T-cell (primary cell): ENCODE results near the gene TNPO2. TPM values are rescaled to one million over a fixed set of nuclear protein-coding genes. Genes with fewer than 3 reads are reported as not detected.

Experiments used
- ATAC-seq, 4 experiments: fragments of 200-7000 bp in 3 of 4; fragments of 150-1000 bp in 1 of 4; cut with Tn5 transposase; replicated peaks in 1 of 4; 1 replicate in 3 of 4; 2 replicates in 1 of 4; pipeline ENCODE4 v1.10.0; 2021; ENCODE audit warnings: moderate library complexity in 3 of 4, mild to moderate bottlenecking in 2 of 4, moderate number of reproducible peaks in 1 of 4
- CTCF ChIA-PET, 2 donors: fragments of 300-600 bp; sonication (Branson Sonifier 250); formaldehyde crosslinking; loops; one replicate each; lab custom pipeline; 2022; ENCODE audit warnings: antibody characterized with exemption in 2 of 2; lab: Charles Lee
- POLR2A ChIA-PET, 2 donors: fragments of 300-600 bp; sonication (Branson Sonifier 250); formaldehyde crosslinking; loops; one replicate each; lab custom pipeline; 2022; ENCODE audit warnings: antibody characterized with exemption in 2 of 2; lab: Charles Lee
- DNase-seq, 35 experiments: peaks; one replicate each; pipeline versions ENCODE4 v3.0.0 to v3.0.0-alpha.2; 2013 to 2023
- H3K27ac ChIP-seq: one replicate; pipeline ENCODE4 v1.5.1; 2013; ENCODE audit warnings: low read length
- H3K27me3 ChIP-seq, 2 experiments: replicated peaks in 1 of 2; 1 replicate in 1 of 2; 2 replicates in 1 of 2; pipeline versions ENCODE4 v1.6.1 to v1.7.0; 2013; ENCODE audit warnings: low read length in 1 of 2, mixed read lengths in 1 of 2; ENCODE audit not compliant: control insufficient read depth in 2 of 2, insufficient read depth in 2 of 2; ENCODE audit errors: extremely low read depth in 1 of 2
- H3K36me3 ChIP-seq, 2 donors: 1 replicate in 1 of 2; 2 replicates in 1 of 2; pipeline versions ENCODE4 v1.6.1 to v1.7.0; 2013; ENCODE audit warnings: low read length in 1 of 2; ENCODE audit not compliant: control insufficient read depth in 2 of 2, insufficient read depth in 1 of 2; ENCODE audit errors: extremely low read depth in 1 of 2
- H3K4me1 ChIP-seq, 2 experiments: 1 replicate in 1 of 2; 2 replicates in 1 of 2; pipeline versions ENCODE4 v1.6.1 to v1.7.0; 2013; ENCODE audit warnings: low read length in 2 of 2, mixed read lengths in 1 of 2; ENCODE audit not compliant: insufficient read depth in 2 of 2, control insufficient read depth in 1 of 2; ENCODE audit errors: extremely low read depth in 1 of 2
- H3K4me3 ChIP-seq, 2 donors: 1 replicate in 1 of 2; 2 replicates in 1 of 2; pipeline versions ENCODE4 v1.5.1 to v1.7.0; 2013; ENCODE audit warnings: mild to moderate bottlenecking in 2 of 2, low read length in 1 of 2, moderate library complexity in 1 of 2; ENCODE audit not compliant: control insufficient read depth in 1 of 2; ENCODE audit errors: extremely low read depth in 1 of 2
- H3K9me3 ChIP-seq: 2 replicates; pipeline ENCODE4 v1.7.0; 2013
- H3K27ac Mint-ChIP-seq, 2 donors: one replicate each; pipeline ENCODE4 v1.8.0; 2020 to 2021; ENCODE audit warnings: mild to moderate bottlenecking in 2 of 2, mixed read lengths in 2 of 2
- H3K27me3 Mint-ChIP-seq, 2 donors: one replicate each; pipeline ENCODE4 v1.8.0; 2021 to 2022; ENCODE audit warnings: mixed read lengths in 2 of 2
- H3K36me3 Mint-ChIP-seq: one replicate; pipeline ENCODE4 v1.8.0; 2021; ENCODE audit warnings: mixed read lengths
- H3K4me1 Mint-ChIP-seq, 3 donors: one replicate each; pipeline ENCODE4 v1.8.0; 2020 to 2022; ENCODE audit warnings: mixed read lengths in 3 of 3, mild to moderate bottlenecking in 1 of 3
- H3K4me3 Mint-ChIP-seq, 3 donors: one replicate each; pipeline ENCODE4 v1.8.0; 2020 to 2022; ENCODE audit warnings: mild to moderate bottlenecking in 3 of 3, mixed read lengths in 3 of 3, moderate library complexity in 3 of 3
- H3K9me3 Mint-ChIP-seq, 3 donors: one replicate each; pipeline ENCODE4 v1.8.0; 2020 to 2022; ENCODE audit warnings: mixed read lengths in 3 of 3
- whole genome bisulfite sequencing: methylation state at CpG from one replicate; pipeline ENCODE4 v1.1.5; 2013; ENCODE audit warnings: missing lambda C conversion rate; ENCODE audit not compliant: insufficient coverage; 5-methylcytosine and 5-hydroxymethylcytosine counted together
- total RNA-seq, 35 experiments: library from RNA in 6 of 35; stranded (reverse) in 6 of 35; fragments of 120-200 nt in 1 of 35; gene quantifications; one replicate each; pipeline versions ENCODE4 v1.2.1 to v1.2.4 and lab custom pipeline; 2013 to 2026

The TNPO2 gene
- total RNA-seq, 5 donors from 2014 or later (not counting 1 experiment from before 2014, with no cell fraction given), result 53.7 to 78.8 (median 62.6) TPM

- Mint-ChIP-seq H3K4me1 (peaks cover 29 to 42% (median 39%) of the 10 kb centered on the region in 3 donors), H3K4me3 (peak overlapping the region; percentile 87 to 95 (median 93)), H3K36me3 (no peaks in the 10 kb centered on the region), H3K27ac (peak overlapping the region; percentile 90 to 91), H3K27me3 (no peaks in the 10 kb centered on the region), H3K9me3 (no peaks in the 10 kb centered on the region)
- ChIA-PET CTCF (interaction anchor here (0.6 to 1.2 kb wide), 5 partner anchors 13 to 159 kb away, joined by 3 read pairs; no protein-coding TSS in a partner anchor), POLR2A (interaction anchor here (0.5 to 0.6 kb wide), 2 partner anchors 12 to 158 kb away, joined by 3 read pairs; partner anchors contain the start of gene DNASE2 (in 1 of the 2))
- WGBS, result 0% methylated on average over 7 of the region's 7 CpGs
- Histone ChIP-seq H3K27ac (peak overlapping the region; percentile 39), H3K36me3 (peaks cover 0 to 14% of the 10 kb centered on the region in 2 donors), H3K27me3 (no peaks in the 10 kb centered on the region), H3K9me3 (no peaks in the 10 kb centered on the region), H3K4me1 (peaks cover 12 to 38% of the 10 kb centered on the region in 2 experiments), H3K4me3 (peak overlapping the region; percentile 53 to 88)
- DNase-seq (peak in 1 of 35 experiments; percentile 20), ATAC-seq (no peak)
Measured at GRCh38 chr19:12723381-12723640, 421 bp downstream of the TNPO2 start.

DNA sequence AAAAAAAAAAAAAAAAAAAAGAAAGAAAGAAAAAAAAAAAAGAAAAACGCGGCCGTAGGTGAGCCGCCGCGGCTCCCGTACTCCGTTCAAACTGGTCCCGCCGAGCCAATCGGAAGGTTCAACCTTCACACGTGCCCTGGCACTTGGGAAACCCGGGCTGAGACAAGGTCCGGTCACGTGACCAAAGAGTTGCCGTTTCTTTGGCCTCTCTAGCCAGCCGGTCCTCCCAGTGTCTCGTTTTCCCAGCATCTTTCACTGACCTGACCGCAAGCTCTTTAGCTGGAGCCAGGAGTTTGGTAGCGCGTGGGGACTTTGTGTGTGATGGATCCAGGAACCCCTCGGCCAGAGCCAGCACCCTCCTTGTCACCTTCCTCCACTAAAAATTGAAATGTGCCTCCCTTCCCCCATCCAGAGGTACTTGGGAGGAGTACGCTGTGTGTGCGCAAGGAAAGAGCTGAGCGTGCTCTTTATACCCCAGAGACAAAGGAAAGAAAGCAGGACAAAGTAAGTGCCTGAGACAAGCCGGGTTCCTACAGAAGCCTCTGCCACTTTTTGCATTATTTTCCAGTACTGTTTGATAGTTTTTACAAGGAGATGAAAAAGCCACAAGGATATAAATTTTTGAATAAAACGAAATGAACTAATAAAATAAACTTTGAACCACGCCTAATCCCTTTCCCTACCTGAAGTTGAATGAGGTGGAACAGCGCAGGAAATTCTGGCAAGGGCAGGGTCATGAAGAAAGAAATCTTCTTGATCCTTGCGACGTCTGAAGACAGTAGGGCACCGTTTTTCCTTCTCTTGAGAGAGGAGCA is 959 bp downstream of the TNPO2 start:
- no peaks in the 10 kb centered on the region for H3K9me3 Mint-ChIP-seq
- H3K4me3 Mint-ChIP-seq, result peak overlapping the region; percentile 87 to 95 (median 93)
- H3K36me3 ChIP-seq, result peaks cover 0 to 9% of the 10 kb centered on the region in 2 donors
- H3K27ac ChIP-seq, result peak overlapping the region; percentile 39
- peaks cover 29 to 42% (median 39%) of the 10 kb centered on the region in 3 donors for H3K4me1 Mint-ChIP-seq
- ChIA-PET CTCF (interaction anchor here (0.6 to 1.2 kb wide), 7 partner anchors 11 to 227 kb away, joined by 3 to 5 read pairs (median 3); no protein-coding TSS in a partner anchor), POLR2A (interaction anchor here (0.5 to 0.7 kb wide), 5 partner anchors 12 to 159 kb away, joined by 3 to 9 read pairs (median 3); partner anchors contain the start of genes DNASE2 (in 1 of the 2) and FBXW9 (in 1 of the 2))
- 0% methylated on average over 16 of the region's 32 CpGs for WGBS
- peak; percentile 88 to 91 (median 90) for ATAC-seq
- peak; percentile 80 to 98 (median 93) for DNase-seq
- H3K27me3 ChIP-seq, result no peaks in the 10 kb centered on the region
- no peaks in the 10 kb centered on the region for H3K9me3 ChIP-seq
- no peaks in the 10 kb centered on the region for H3K36me3 Mint-ChIP-seq
- no peaks in the 10 kb centered on the region for H3K27me3 Mint-ChIP-seq
- peaks cover 12 to 38% of the 10 kb centered on the region in 2 experiments for H3K4me1 ChIP-seq
- H3K27ac Mint-ChIP-seq, result peak overlapping the region; percentile 90 to 91
- H3K4me3 ChIP-seq, result peak overlapping the region; percentile 53 to 88

DNA sequence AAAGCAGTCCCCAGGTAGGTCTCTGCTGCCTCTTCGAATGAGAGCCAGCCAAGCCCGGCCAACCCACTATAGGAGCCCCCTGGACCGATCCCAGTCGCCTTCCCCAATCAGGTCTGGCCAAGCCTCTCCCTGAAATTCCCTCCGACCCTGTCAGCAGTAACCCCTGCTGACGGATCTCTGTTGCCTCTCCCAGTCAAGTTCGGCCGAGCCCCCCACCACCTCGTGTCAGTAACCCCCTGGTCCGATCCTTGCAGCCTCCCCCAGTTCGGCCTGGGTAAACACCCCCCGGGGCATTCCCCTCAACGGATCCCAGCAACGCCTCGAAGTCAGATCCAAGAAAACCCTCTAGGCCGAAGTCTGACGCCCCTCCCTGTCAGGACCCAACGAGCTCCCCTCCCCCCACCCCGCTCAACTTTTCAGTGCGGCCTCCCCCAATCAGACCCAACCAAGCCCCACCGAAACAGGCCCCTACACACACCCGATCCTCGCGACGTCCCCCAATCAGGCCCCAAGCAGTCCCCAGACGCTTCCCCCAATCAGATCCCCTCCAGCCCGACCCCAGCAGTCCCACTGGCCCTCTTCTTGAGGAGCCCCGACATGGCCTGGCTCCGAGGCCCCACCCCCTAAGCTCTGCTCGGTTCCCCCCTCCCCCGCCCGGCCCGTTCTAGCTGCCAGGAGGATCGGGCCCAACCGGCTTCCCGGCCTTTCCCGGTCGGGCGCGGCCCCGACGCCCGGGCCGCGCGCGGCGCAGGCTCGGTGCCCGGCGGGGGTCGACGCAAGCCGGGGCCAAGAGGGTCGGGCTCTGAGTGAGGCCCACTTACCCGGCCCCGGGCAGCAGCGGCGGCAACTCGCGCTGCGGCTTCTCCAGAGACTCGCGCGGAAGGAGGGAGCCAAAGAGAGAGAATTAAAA is 1.8 kb downstream of the TNPO2 start:
- Mint-ChIP-seq H3K36me3 (no peaks in the 10 kb centered on the region), H3K9me3 (no peaks in the 10 kb centered on the region), H3K27me3 (no peaks in the 10 kb centered on the region), H3K4me1 (peaks cover 29 to 42% (median 39%) of the 10 kb centered on the region in 3 donors), H3K4me3 (peak overlapping the region; percentile 87 to 95 (median 93)), H3K27ac (peak overlapping the region; percentile 84 to 86)
- ChIA-PET POLR2A (interaction anchor here (0.5 to 0.8 kb wide), 6 partner anchors 12 to 107 kb away, joined by 3 to 9 read pairs (median 3); partner anchors contain the start of gene FBXW9 (in 1 of the 2)), CTCF (interaction anchor here (0.5 to 0.9 kb wide), 5 partner anchors 11 to 1179 kb away, joined by 3 to 8 read pairs (median 4); no protein-coding TSS in a partner anchor)
- peaks cover 12 to 38% of the 10 kb centered on the region in 2 experiments for H3K4me1 ChIP-seq
- H3K27ac ChIP-seq, result peak overlapping the region; percentile 39
- DNase-seq (peak in 30 of 35 experiments; percentile 13 to 62 (median 38)), ATAC-seq (peak; percentile 19 to 44 (median 30))
- no peaks in the 10 kb centered on the region for H3K9me3 ChIP-seq
- H3K27me3 ChIP-seq, result no peaks in the 10 kb centered on the region
- under 1% methylated on average over 38 of the region's 65 CpGs for WGBS
- peaks cover 0 to 12% of the 10 kb centered on the region in 2 donors for H3K36me3 ChIP-seq
- H3K4me3 ChIP-seq, result peak overlapping the region; percentile 53 to 88

DNA sequence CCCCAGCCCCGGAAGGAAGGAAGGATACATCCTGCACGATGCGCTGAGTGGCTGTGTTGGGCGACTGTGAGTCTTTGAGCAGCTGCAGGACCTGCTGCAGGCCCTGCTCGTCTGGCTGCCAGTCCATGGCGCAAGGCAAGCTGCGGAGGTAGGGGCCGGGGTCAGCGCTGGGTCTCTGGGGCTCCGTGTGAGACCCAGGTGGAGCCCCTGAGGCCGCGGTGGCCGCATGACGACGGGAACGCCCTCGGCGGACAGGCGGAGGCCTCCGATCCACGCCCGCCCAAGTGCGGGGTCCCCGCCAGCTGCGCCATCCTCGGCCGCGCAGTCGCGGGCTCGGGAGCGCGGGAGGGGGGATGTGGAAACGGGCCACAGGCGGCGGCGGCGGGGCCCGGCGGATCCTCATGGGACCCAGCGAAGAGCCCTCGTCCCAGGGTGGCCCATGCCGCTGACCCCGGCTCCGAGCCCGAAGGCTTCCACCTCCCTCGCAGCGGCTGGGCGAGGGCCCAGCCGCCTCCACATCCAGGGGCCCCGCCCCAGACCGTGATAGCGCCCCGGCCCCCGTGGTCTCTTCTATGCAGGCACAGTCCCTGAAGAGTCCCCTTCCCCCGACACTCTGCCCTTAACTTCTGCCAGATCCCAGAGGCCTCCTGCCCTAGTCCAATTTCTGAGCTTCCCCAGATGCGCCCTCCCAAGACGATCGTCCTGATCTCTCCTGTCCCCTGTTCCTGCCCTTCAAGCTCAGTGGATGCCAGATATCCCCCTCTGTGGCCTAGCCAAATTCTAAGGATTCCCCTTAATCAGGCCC is 2.7 kb downstream of the TNPO2 start:
- no peaks in the 10 kb centered on the region for H3K27me3 ChIP-seq
- Mint-ChIP-seq H3K4me1 (peaks cover 31 to 42% (median 37%) of the 10 kb centered on the region in 3 donors), H3K4me3 (peak overlapping the region; percentile 81 to 95 (median 90)), H3K36me3 (peaks cover 4% of the 10 kb centered on the region), H3K27me3 (no peaks in the 10 kb centered on the region), H3K27ac (peak overlapping the region; percentile 84 to 91), H3K9me3 (no peaks in the 10 kb centered on the region)
- no peaks in the 10 kb centered on the region for H3K9me3 ChIP-seq
- H3K4me3 ChIP-seq, result peak overlapping the region; percentile 53 to 88
- DNase-seq, result peak in 2 of 35 experiments; percentile 14 to 31
- ATAC-seq, result peak in 1 of 4 experiments; percentile 14
- peaks cover 12 to 38% of the 10 kb centered on the region in 2 experiments for H3K4me1 ChIP-seq
- peaks cover 3 to 17% of the 10 kb centered on the region in 2 donors for H3K36me3 ChIP-seq
- POLR2A ChIA-PET, result interaction anchor here (0.5 to 0.8 kb wide), 5 partner anchors 13 to 53 kb away, joined by 3 to 7 read pairs (median 3); no protein-coding TSS in a partner anchor
- CTCF ChIA-PET, result interaction anchor here (0.5 to 0.9 kb wide), 2 partner anchors 12 kb away, joined by 4 to 8 read pairs; no protein-coding TSS in a partner anchor
- peak overlapping the region; percentile 34 for H3K27ac ChIP-seq
- WGBS, result 12% methylated on average over 59 of the region's 59 CpGs

GRCh38 chr19:12720296-12720695 is 3.4 kb downstream of the TNPO2 start:
- WGBS, result 93% methylated on average over 6 of the region's 10 CpGs
- no peak for ATAC-seq
- Mint-ChIP-seq H3K36me3 (peaks cover 4% of the 10 kb centered on the region), H3K4me1 (peaks cover 31 to 42% (median 37%) of the 10 kb centered on the region in 3 donors), H3K27ac (peak overlapping the region; percentile 82 to 91), H3K4me3 (peak overlapping the region; percentile 69 to 95 (median 83)), H3K27me3 (no peaks in the 10 kb centered on the region), H3K9me3 (no peaks in the 10 kb centered on the region)
- DNase-seq, result no peak
- ChIA-PET CTCF (no interaction called here), POLR2A (no interaction called here)
- no peaks in the 10 kb centered on the region for H3K27me3 ChIP-seq
- peaks cover 8 to 25% of the 10 kb centered on the region in 2 donors for H3K36me3 ChIP-seq
- H3K27ac ChIP-seq, result no peak overlapping the region
- H3K9me3 ChIP-seq, result no peaks in the 10 kb centered on the region
- peak overlapping the region; percentile 11 to 53 for H3K4me3 ChIP-seq
- H3K4me1 ChIP-seq, result peaks cover 12 to 38% of the 10 kb centered on the region in 2 experiments
